CD14-positive monocyte (primary cell): ENCODE data around the gene C7. TPM values are rescaled to one million over a fixed set of nuclear protein-coding genes. Genes with fewer than 3 reads are reported as not detected.
"Not testable (repeated sequence)": the region's sequence is repeated elsewhere in the genome, so short reads cannot be mapped to it uniquely, and the experiment has no call there.

ENCODE experiments used
- DNase-seq, 3 donors: peaks; one replicate each; pipeline ENCODE4 v3.0.0-alpha.2; 2011 to 2022
- H2AFZ ChIP-seq: 2 replicates; pipeline ENCODE4 v1.6.0; 2012; ENCODE audit warnings: mild to moderate bottlenecking, low read depth, low read length, inconsistent platforms; ENCODE audit not compliant: insufficient read depth, poor library complexity, severe bottlenecking
- H3K27ac ChIP-seq, 2 donors: 1 replicate in 1 of 2; 2 replicates in 1 of 2; pipeline ENCODE4 v1.5.1; 2012 to 2013; ENCODE audit warnings: low read length in 2 of 2, control low read depth in 1 of 2, inconsistent platforms in 1 of 2, low read depth in 1 of 2, mild to moderate bottlenecking in 1 of 2
- H3K27me3 ChIP-seq, 2 donors: one replicate each; pipeline versions ENCODE4 v1.6.0 to v1.6.1; 2011 to 2013; ENCODE audit warnings: low read length in 2 of 2; ENCODE audit not compliant: control insufficient read depth in 2 of 2, insufficient read depth in 2 of 2
- H3K36me3 ChIP-seq, 2 donors: replicated peaks in 1 of 2; 1 replicate in 1 of 2; 2 replicates in 1 of 2; pipeline versions ENCODE4 v1.5.1 to v1.6.1; 2012 to 2013; ENCODE audit warnings: low read length in 2 of 2, control low read depth in 1 of 2, inconsistent platforms in 1 of 2, mild to moderate bottlenecking in 1 of 2; ENCODE audit not compliant: insufficient read depth in 2 of 2, control insufficient read depth in 1 of 2
- H3K4me1 ChIP-seq, 2 donors: 1 replicate in 1 of 2; 2 replicates in 1 of 2; pipeline versions ENCODE4 v1.5.1 to v1.6.1; 2012 to 2013; ENCODE audit warnings: low read length in 2 of 2, control low read depth in 1 of 2, inconsistent platforms in 1 of 2, mild to moderate bottlenecking in 1 of 2, moderate library complexity in 1 of 2; ENCODE audit not compliant: insufficient read depth in 2 of 2, control insufficient read depth in 1 of 2
- H3K4me2 ChIP-seq: replicated peaks from 2 replicates; pipeline ENCODE3; 2012; ENCODE audit warnings: low read length, moderate library complexity, mild to moderate bottlenecking; ENCODE audit not compliant: poor library complexity, severe bottlenecking; ENCODE audit errors: extremely low read depth
- H3K4me3 ChIP-seq, 3 experiments: fragments of 200-600 bp in 1 of 3; sonication (generic) in 1 of 3; replicated peaks in 1 of 3; 1 replicate in 2 of 3; 2 replicates in 1 of 3; pipeline ENCODE4 v1.5.1; 2011 to 2013; ENCODE audit warnings: low read length in 3 of 3, mild to moderate bottlenecking in 3 of 3, control low read depth in 2 of 3, low read depth in 2 of 3, inconsistent platforms in 1 of 3, moderate library complexity in 1 of 3
- H3K79me2 ChIP-seq: 2 replicates; pipeline ENCODE4 v1.6.0; 2012; ENCODE audit warnings: mild to moderate bottlenecking, control low read depth, inconsistent platforms, low read length, moderate library complexity; ENCODE audit not compliant: insufficient read depth
- H3K9ac ChIP-seq: 2 replicates; pipeline ENCODE4 v1.6.0; 2017; ENCODE audit warnings: low read length, mild to moderate bottlenecking; ENCODE audit not compliant: insufficient read depth, poor library complexity, severe bottlenecking
- H3K9me3 ChIP-seq, 2 donors: replicated peaks in 1 of 2; 1 replicate in 1 of 2; 2 replicates in 1 of 2; pipeline versions ENCODE4 v1.5.1 to v1.6.1; 2012 to 2013; ENCODE audit warnings: low read length in 2 of 2, control low read depth in 1 of 2; ENCODE audit not compliant: control insufficient read depth in 1 of 2, insufficient read depth in 1 of 2
- H4K20me1 ChIP-seq: 2 replicates; pipeline ENCODE4 v1.6.0; 2012; ENCODE audit warnings: mild to moderate bottlenecking, low read length, control low read depth, moderate library complexity; ENCODE audit not compliant: insufficient read depth
- H3K27ac Mint-ChIP-seq, 7 donors: one replicate each; pipeline ENCODE4 v1.8.0; 2020; ENCODE audit warnings: mild to moderate bottlenecking in 7 of 7, mixed read lengths in 7 of 7, moderate library complexity in 6 of 7, inconsistent platforms in 2 of 7
- H3K27me3 Mint-ChIP-seq, 3 donors: one replicate each; pipeline ENCODE4 v1.8.0; 2021 to 2022; ENCODE audit warnings: low read depth in 3 of 3, mild to moderate bottlenecking in 3 of 3, mixed read lengths in 3 of 3, moderate library complexity in 3 of 3, inconsistent platforms in 1 of 3
- H3K36me3 Mint-ChIP-seq, 2 donors: one replicate each; pipeline ENCODE4 v1.8.0; 2020; ENCODE audit warnings: mixed read lengths in 2 of 2, inconsistent platforms in 1 of 2, mild to moderate bottlenecking in 1 of 2
- H3K4me1 Mint-ChIP-seq: one replicate; pipeline ENCODE4 v1.8.0; 2020; ENCODE audit warnings: mild to moderate bottlenecking, mixed read lengths
- H3K4me3 Mint-ChIP-seq, 2 donors: one replicate each; pipeline ENCODE4 v1.8.0; 2020; ENCODE audit warnings: mild to moderate bottlenecking in 2 of 2, mixed read lengths in 2 of 2, moderate library complexity in 1 of 2
- H3K9me3 Mint-ChIP-seq, 7 donors: one replicate each; pipeline ENCODE4 v1.8.0; 2020 to 2022; ENCODE audit warnings: mixed read lengths in 7 of 7, mild to moderate bottlenecking in 6 of 7, moderate library complexity in 6 of 7, inconsistent platforms in 2 of 7
- WGBS: methylation state at CpG from one replicate; pipeline ENCODE4 v1.1.5; 2013; ENCODE audit warnings: missing lambda C conversion rate; ENCODE audit not compliant: insufficient coverage; 5-methylcytosine and 5-hydroxymethylcytosine counted together
- intact Hi-C, 2 donors: fragments of 100-400 bp; cut with micrococcal nuclease; formaldehyde crosslinking; loops; one replicate each; pipeline versions ENCODE4 v1.15.0 to v1.15.1; 2023
- polyA plus RNA-seq, 3 donors: library from polyadenylated mRNA; depleted of rRNA in 1 of 3; unstranded in 2 of 3; stranded (reverse) in 1 of 3; fragments of 300-500 nt in 2 of 3; fragments of >200 nt in 1 of 3; fragmentation: Illumina TruSeq in 2 of 3; gene quantifications; 1 replicate in 2 of 3; 2 replicates in 1 of 3; pipeline ENCODE4 v1.2.3, GENCODE V29; 2012 to 2021
- TF ChIP-seq, protein P1 (sequence below): fragments of 200-600 bp; IDR thresholded peaks from one replicate; pipeline ENCODE4 v1.8.0; 2022; ENCODE audit warnings: antibody characterized with exemption, mild to moderate bottlenecking

C7 gene
- polyA plus RNA-seq, 3 donors, result 0.12 TPM; not detected in 2

DNA sequence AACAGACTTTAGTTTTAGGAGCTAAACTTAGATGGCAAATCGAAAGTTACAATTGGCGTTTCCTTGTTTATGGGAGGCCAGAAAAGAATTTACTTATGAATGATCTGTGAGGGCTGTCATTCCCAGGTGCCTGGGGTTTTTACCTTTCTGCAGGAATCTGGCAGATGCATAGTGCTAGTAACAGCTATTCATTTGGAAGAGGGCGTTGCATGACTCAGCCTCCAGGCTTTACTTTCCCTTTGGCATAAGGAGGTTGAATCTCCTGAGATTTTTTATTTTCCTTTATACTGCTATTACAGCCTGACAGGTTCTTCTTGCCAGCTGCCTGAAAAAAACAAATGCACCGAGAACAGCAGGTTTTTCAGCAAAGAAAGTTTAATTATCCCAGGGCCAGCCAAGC, 38.1 kb upstream of the C7 start:
- no peaks in the 10 kb centered on the region for H4K20me1 ChIP-seq
- 100% methylated on average over 2 of the region's 4 CpGs for WGBS
- no peak for DNase-seq
- no peaks in the 10 kb centered on the region for H3K36me3 ChIP-seq
- no peaks in the 10 kb centered on the region for H3K79me2 ChIP-seq
- no peaks in the 10 kb centered on the region for H3K36me3 Mint-ChIP-seq
- H3K9ac ChIP-seq, result no peak overlapping the region
- no peak overlapping the region for H3K4me3 Mint-ChIP-seq
- no peak overlapping the region for H3K27ac Mint-ChIP-seq
- intact Hi-C loops, result loop anchor here in 1 of 2 donors (10.0 kb wide), 1 partner anchor 1156 kb away; no protein-coding TSS in a partner anchor
- H3K27me3 Mint-ChIP-seq, result peaks cover 0 to 3% (median 3%) of the 10 kb centered on the region in 3 donors
- no peak overlapping the region for H3K4me2 ChIP-seq
- peaks cover 6% of the 10 kb centered on the region for H3K4me1 Mint-ChIP-seq
- no peak overlapping the region for H3K27ac ChIP-seq
- H2AFZ ChIP-seq, result no peak overlapping the region
- H3K27me3 ChIP-seq, result no peaks in the 10 kb centered on the region
- no peaks in the 10 kb centered on the region for H3K4me1 ChIP-seq
- H3K4me3 ChIP-seq, result no peak overlapping the region
- TF ChIP-seq, protein P1, sequence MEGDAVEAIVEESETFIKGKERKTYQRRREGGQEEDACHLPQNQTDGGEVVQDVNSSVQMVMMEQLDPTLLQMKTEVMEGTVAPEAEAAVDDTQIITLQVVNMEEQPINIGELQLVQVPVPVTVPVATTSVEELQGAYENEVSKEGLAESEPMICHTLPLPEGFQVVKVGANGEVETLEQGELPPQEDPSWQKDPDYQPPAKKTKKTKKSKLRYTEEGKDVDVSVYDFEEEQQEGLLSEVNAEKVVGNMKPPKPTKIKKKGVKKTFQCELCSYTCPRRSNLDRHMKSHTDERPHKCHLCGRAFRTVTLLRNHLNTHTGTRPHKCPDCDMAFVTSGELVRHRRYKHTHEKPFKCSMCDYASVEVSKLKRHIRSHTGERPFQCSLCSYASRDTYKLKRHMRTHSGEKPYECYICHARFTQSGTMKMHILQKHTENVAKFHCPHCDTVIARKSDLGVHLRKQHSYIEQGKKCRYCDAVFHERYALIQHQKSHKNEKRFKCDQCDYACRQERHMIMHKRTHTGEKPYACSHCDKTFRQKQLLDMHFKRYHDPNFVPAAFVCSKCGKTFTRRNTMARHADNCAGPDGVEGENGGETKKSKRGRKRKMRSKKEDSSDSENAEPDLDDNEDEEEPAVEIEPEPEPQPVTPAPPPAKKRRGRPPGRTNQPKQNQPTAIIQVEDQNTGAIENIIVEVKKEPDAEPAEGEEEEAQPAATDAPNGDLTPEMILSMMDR, result no peak
- peaks cover 0 to 5% (median 0%) of the 10 kb centered on the region in 7 donors for H3K9me3 Mint-ChIP-seq
- H3K9me3 ChIP-seq, result no peaks in the 10 kb centered on the region

DNA sequence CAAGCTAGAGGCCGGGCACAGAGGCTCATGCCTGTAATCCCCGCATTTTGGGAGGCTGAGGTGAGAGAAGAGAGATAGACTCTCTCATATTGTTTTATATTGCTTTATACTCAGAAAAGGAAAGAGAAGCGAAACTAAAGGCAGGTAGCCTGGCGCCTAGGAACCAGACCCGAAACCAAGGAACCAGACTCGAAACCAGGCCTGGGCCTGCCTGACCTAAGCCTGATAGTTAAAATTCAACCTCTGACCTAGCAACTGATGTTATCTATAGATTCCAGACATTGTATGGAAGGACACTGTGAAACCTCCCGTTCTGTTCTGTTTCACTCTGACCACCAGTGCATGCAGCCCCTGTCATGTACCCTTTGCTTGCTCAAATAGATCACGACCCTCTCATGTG, 37.0 kb upstream of the C7 start:
- intact Hi-C loops, result loop anchor here in 1 of 2 donors (10.0 kb wide), 1 partner anchor 1157 kb away; no protein-coding TSS in a partner anchor
- not testable (repeated sequence) for DNase-seq

More for the DNA sequence above, 37.0 kb upstream of the C7 start:
- not testable (repeated sequence) for H3K36me3 Mint-ChIP-seq, H3K36me3 ChIP-seq, H3K27ac ChIP-seq, H3K27me3 Mint-ChIP-seq, H3K4me1 Mint-ChIP-seq, H2AFZ ChIP-seq, H3K4me3 Mint-ChIP-seq, H3K9ac ChIP-seq, H3K4me3 ChIP-seq, H3K27me3 ChIP-seq, H3K4me1 ChIP-seq, H3K79me2 ChIP-seq, H3K4me2 ChIP-seq, H3K27ac Mint-ChIP-seq, H3K9me3 Mint-ChIP-seq, H3K9me3 ChIP-seq, H4K20me1 ChIP-seq
- WGBS, result 92% methylated on average over 3 of the region's 8 CpGs
